Measurements from ENCODE around the gene CCL26.

DNA sequence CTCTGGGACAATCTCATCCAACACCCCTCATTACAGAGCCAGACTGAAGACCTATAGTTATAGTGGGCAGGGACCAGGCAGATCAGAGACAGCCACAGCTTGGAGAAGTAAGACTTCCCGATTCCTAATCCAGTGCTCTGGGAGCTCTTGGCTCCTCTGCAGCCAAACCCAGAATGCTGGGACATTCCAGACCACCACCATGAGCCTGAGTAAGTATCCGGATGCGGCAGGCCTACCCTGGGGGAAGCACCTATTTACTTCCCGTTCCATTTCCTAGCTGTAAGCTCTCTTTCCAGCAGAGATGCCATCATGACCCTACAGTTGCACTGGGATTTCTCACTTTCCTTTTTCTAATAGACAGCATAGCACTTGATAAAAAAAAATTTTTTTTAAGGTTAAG lies 49.6 kb downstream of the CCL26 start:
- TF ChIP-seq, protein P1, sequence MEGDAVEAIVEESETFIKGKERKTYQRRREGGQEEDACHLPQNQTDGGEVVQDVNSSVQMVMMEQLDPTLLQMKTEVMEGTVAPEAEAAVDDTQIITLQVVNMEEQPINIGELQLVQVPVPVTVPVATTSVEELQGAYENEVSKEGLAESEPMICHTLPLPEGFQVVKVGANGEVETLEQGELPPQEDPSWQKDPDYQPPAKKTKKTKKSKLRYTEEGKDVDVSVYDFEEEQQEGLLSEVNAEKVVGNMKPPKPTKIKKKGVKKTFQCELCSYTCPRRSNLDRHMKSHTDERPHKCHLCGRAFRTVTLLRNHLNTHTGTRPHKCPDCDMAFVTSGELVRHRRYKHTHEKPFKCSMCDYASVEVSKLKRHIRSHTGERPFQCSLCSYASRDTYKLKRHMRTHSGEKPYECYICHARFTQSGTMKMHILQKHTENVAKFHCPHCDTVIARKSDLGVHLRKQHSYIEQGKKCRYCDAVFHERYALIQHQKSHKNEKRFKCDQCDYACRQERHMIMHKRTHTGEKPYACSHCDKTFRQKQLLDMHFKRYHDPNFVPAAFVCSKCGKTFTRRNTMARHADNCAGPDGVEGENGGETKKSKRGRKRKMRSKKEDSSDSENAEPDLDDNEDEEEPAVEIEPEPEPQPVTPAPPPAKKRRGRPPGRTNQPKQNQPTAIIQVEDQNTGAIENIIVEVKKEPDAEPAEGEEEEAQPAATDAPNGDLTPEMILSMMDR (IDR thresholded peaks at IDR 0.05), result no peak
- no peak for TF ChIP-seq POLR2A (IDR thresholded peaks at IDR 0.05)

Measured in esophagus squamous epithelium (tissue), 4 donors.